Measurements from ENCODE around the gene UBALD1.
A peak's percentile ranks its signal among the peaks of the same experiment; 100 is the strongest.
"Not testable (repeated sequence)": the region's sequence is repeated elsewhere in the genome, so short reads cannot be mapped to it uniquely, and the experiment has no call there.

Gene UBALD1

GRCh38 chr16:4586291-4586690, 28.4 kb downstream of the UBALD1 start:
- TF ChIP-seq CTCF (IDR thresholded peaks at IDR 0.05; ENCODE audit: borderline replicate concordance, insufficient read depth, low read depth, low read length): no peak
- H3K4me3 ChIP-seq (ENCODE audit: low read depth, low read length): no peak overlapping the region

- no peak for TF ChIP-seq CTCF (IDR thresholded peaks at IDR 0.05; ENCODE audit: borderline replicate concordance, insufficient read depth, low read depth, low read length)
Measured at GRCh38 chr16:4583906-4584305, 30.8 kb downstream of the UBALD1 start.

GRCh38 chr16:4580250-4580649, 34.4 kb downstream of the UBALD1 start:
- no peak for TF ChIP-seq CTCF (IDR thresholded peaks at IDR 0.05; ENCODE audit: borderline replicate concordance, insufficient read depth, low read depth, low read length)
- no peak overlapping the region for H3K4me3 ChIP-seq (ENCODE audit: low read depth, low read length)

More at GRCh38 chr16:4583906-4584305, 30.8 kb downstream of the UBALD1 start:
- H3K4me3 ChIP-seq (ENCODE audit: low read depth, low read length): no peak overlapping the region

GRCh38 chr16:4578961-4579530, 35.6 kb downstream of the UBALD1 start:
- TF ChIP-seq CTCF (IDR thresholded peaks at IDR 0.05; ENCODE audit: borderline replicate concordance, insufficient read depth, low read depth, low read length): no peak
- H3K4me3 ChIP-seq (ENCODE audit: low read depth, low read length): no peak overlapping the region

- TF ChIP-seq CTCF (IDR thresholded peaks at IDR 0.05; ENCODE audit: borderline replicate concordance, insufficient read depth, low read depth, low read length): no peak
- H3K4me3 ChIP-seq (ENCODE audit: low read depth, low read length): no peak overlapping the region
Measured at GRCh38 chr16:4576008-4576407, 38.7 kb downstream of the UBALD1 start.

- TF ChIP-seq CTCF (IDR thresholded peaks at IDR 0.05; ENCODE audit: borderline replicate concordance, insufficient read depth, low read depth, low read length): 0 out of 2 replicates have a peak, but pooled peaks have one; percentile 7
- H3K4me3 ChIP-seq (ENCODE audit: low read depth, low read length): no peak overlapping the region
Measured at GRCh38 chr16:4574919-4575705, 39.6 kb downstream of the UBALD1 start.

GRCh38 chr16:4573926-4574325, 40.8 kb downstream of the UBALD1 start:
- not testable (repeated sequence) for H3K4me3 ChIP-seq (ENCODE audit: low read depth, low read length)

All from GM12875 (cell line).